Measurements from ENCODE around the gene VWA3A.
"Not testable (repeated sequence)": the region's sequence is repeated elsewhere in the genome, so short reads cannot be mapped to it uniquely, and the experiment has no call there.

VWA3A gene

GRCh38 chr16:22190776-22191531, 98.6 kb downstream of the VWA3A start:
- Mint-ChIP-seq H3K9me3 (peaks cover 15% of the 10 kb centered on the region), H3K4me3 (peak overlapping the region; percentile 82), H3K36me3 (ENCODE audit: insufficient read depth) (peaks cover 52% of the 10 kb centered on the region), H3K4me1 (peaks cover 74% of the 10 kb centered on the region), H3K27ac (ENCODE audit: low read depth) (peak overlapping the region; percentile 99), H3K27me3 (peaks cover 10% of the 10 kb centered on the region)
- ATAC-seq (replicated peaks; ENCODE audit: extremely low read depth, poor library complexity, severe bottlenecking), result peak; percentile 65
- peak; percentile 99 for DNase-seq (ENCODE audit: low spot score in 2 of 2)

GRCh38 chr16:22191532-22192260, 99.4 kb downstream of the VWA3A start:
- DNase-seq (ENCODE audit: low spot score in 2 of 2) (peak in 1 of 2 donors; percentile 41), ATAC-seq (replicated peaks; ENCODE audit: extremely low read depth, poor library complexity, severe bottlenecking) (no peak)
- H3K9me3 Mint-ChIP-seq, result peaks cover 15% of the 10 kb centered on the region
- peak overlapping the region; percentile 99 for H3K27ac Mint-ChIP-seq (ENCODE audit: low read depth)
- H3K27me3 Mint-ChIP-seq, result peaks cover 10% of the 10 kb centered on the region
- H3K36me3 Mint-ChIP-seq (ENCODE audit: insufficient read depth), result peaks cover 57% of the 10 kb centered on the region
- peaks cover 79% of the 10 kb centered on the region for H3K4me1 Mint-ChIP-seq
- peak overlapping the region; percentile 82 for H3K4me3 Mint-ChIP-seq

- Mint-ChIP-seq H3K27ac (ENCODE audit: low read depth) (peak overlapping the region; percentile 99), H3K27me3 (peaks cover 10% of the 10 kb centered on the region), H3K9me3 (peaks cover 15% of the 10 kb centered on the region), H3K4me1 (peaks cover 83% of the 10 kb centered on the region), H3K36me3 (ENCODE audit: insufficient read depth) (peaks cover 54% of the 10 kb centered on the region), H3K4me3 (peak overlapping the region; percentile 82)
- ATAC-seq (replicated peaks; ENCODE audit: extremely low read depth, poor library complexity, severe bottlenecking), result peak; percentile 20
- DNase-seq (ENCODE audit: low spot score in 2 of 2), result peak; percentile 63 to 82
These were observed 100.1 kb downstream of the VWA3A start for GRCh38 chr16:22192261-22193062.

GRCh38 chr16:22193063-22193411, 100.7 kb downstream of the VWA3A start:
- Mint-ChIP-seq H3K36me3 (ENCODE audit: insufficient read depth) (peaks cover 53% of the 10 kb centered on the region), H3K27me3 (peaks cover 10% of the 10 kb centered on the region), H3K4me1 (peaks cover 80% of the 10 kb centered on the region), H3K27ac (ENCODE audit: low read depth) (peak overlapping the region; percentile 100), H3K4me3 (peak overlapping the region; percentile 42), H3K9me3 (peaks cover 15% of the 10 kb centered on the region)
- no peak for ATAC-seq (replicated peaks; ENCODE audit: extremely low read depth, poor library complexity, severe bottlenecking)
- no peak for DNase-seq (ENCODE audit: low spot score in 2 of 2)

- peak overlapping the region; percentile 87 for H3K4me3 Mint-ChIP-seq
- H3K36me3 Mint-ChIP-seq (ENCODE audit: insufficient read depth), result peaks cover 47% of the 10 kb centered on the region
- DNase-seq (ENCODE audit: low spot score in 2 of 2) (no peak), ATAC-seq (replicated peaks; ENCODE audit: extremely low read depth, poor library complexity, severe bottlenecking) (no peak)
- peaks cover 63% of the 10 kb centered on the region for H3K4me1 Mint-ChIP-seq
- peak overlapping the region; percentile 100 for H3K27ac Mint-ChIP-seq (ENCODE audit: low read depth)
- peaks cover 15% of the 10 kb centered on the region for H3K9me3 Mint-ChIP-seq
- H3K27me3 Mint-ChIP-seq, result peaks cover 10% of the 10 kb centered on the region
These were observed 102.5 kb downstream of the VWA3A start for GRCh38 chr16:22194707-22195444.

- peak overlapping the region; percentile 100 for H3K27ac Mint-ChIP-seq (ENCODE audit: low read depth)
- no peak for ATAC-seq (replicated peaks; ENCODE audit: extremely low read depth, poor library complexity, severe bottlenecking)
- DNase-seq (ENCODE audit: low spot score in 2 of 2), result no peak
- H3K4me1 Mint-ChIP-seq, result peaks cover 61% of the 10 kb centered on the region
- peaks cover 15% of the 10 kb centered on the region for H3K9me3 Mint-ChIP-seq
- H3K4me3 Mint-ChIP-seq, result peak overlapping the region; percentile 87
- peaks cover 43% of the 10 kb centered on the region for H3K36me3 Mint-ChIP-seq (ENCODE audit: insufficient read depth)
- H3K27me3 Mint-ChIP-seq, result peaks cover 10% of the 10 kb centered on the region
These were observed 103.0 kb downstream of the VWA3A start for GRCh38 chr16:22195445-22195694.

GRCh38 chr16:22195695-22196558, 103.6 kb downstream of the VWA3A start:
- Mint-ChIP-seq H3K4me3 (peak overlapping the region; percentile 87), H3K27me3 (peaks cover 10% of the 10 kb centered on the region), H3K27ac (ENCODE audit: low read depth) (peak overlapping the region; percentile 100), H3K4me1 (peaks cover 55% of the 10 kb centered on the region), H3K9me3 (peaks cover 15% of the 10 kb centered on the region), H3K36me3 (ENCODE audit: insufficient read depth) (peaks cover 38% of the 10 kb centered on the region)
- no peak for ATAC-seq (replicated peaks; ENCODE audit: extremely low read depth, poor library complexity, severe bottlenecking)
- DNase-seq (ENCODE audit: low spot score in 2 of 2), result peak; percentile 93 to 98

- not testable (repeated sequence) for H3K27ac Mint-ChIP-seq (ENCODE audit: low read depth); DNase-seq (ENCODE audit: low spot score in 2 of 2); H3K27me3 Mint-ChIP-seq; ATAC-seq (replicated peaks; ENCODE audit: extremely low read depth, poor library complexity, severe bottlenecking)
- Mint-ChIP-seq H3K4me1 (peaks cover 48% of the 10 kb centered on the region), H3K9me3 (peaks cover 15% of the 10 kb centered on the region), H3K36me3 (ENCODE audit: insufficient read depth) (peaks cover 33% of the 10 kb centered on the region), H3K4me3 (peak overlapping the region; percentile 87)
These were observed 104.3 kb downstream of the VWA3A start for GRCh38 chr16:22196559-22197168.

- H3K9me3 Mint-ChIP-seq, result peaks cover 11% of the 10 kb centered on the region
- H3K4me3 Mint-ChIP-seq, result no peak overlapping the region
- peaks cover 21% of the 10 kb centered on the region for H3K36me3 Mint-ChIP-seq (ENCODE audit: insufficient read depth)
These were observed 106.4 kb downstream of the VWA3A start for GRCh38 chr16:22198547-22199293.

GRCh38 chr16:22202261-22202637, 109.9 kb downstream of the VWA3A start:
- Mint-ChIP-seq H3K9me3 (no peaks in the 10 kb centered on the region), H3K27ac (ENCODE audit: low read depth) (no peak overlapping the region), H3K36me3 (ENCODE audit: insufficient read depth) (peaks cover 3% of the 10 kb centered on the region), H3K27me3 (no peaks in the 10 kb centered on the region), H3K4me3 (no peak overlapping the region), H3K4me1 (peaks cover 9% of the 10 kb centered on the region)
- ATAC-seq (replicated peaks; ENCODE audit: extremely low read depth, poor library complexity, severe bottlenecking) (no peak), DNase-seq (ENCODE audit: low spot score in 2 of 2) (no peak)

More at GRCh38 chr16:22198547-22199293, 106.4 kb downstream of the VWA3A start:
- no peak overlapping the region for H3K27ac Mint-ChIP-seq (ENCODE audit: low read depth)
- peaks cover 31% of the 10 kb centered on the region for H3K4me1 Mint-ChIP-seq
- H3K27me3 Mint-ChIP-seq, result peaks cover 10% of the 10 kb centered on the region
- ATAC-seq (replicated peaks; ENCODE audit: extremely low read depth, poor library complexity, severe bottlenecking) (no peak), DNase-seq (ENCODE audit: low spot score in 2 of 2) (no peak)

GRCh38 chr16:22203091-22203490, 110.8 kb downstream of the VWA3A start:
- ATAC-seq (replicated peaks; ENCODE audit: extremely low read depth, poor library complexity, severe bottlenecking) (no peak), DNase-seq (ENCODE audit: low spot score in 2 of 2) (no peak)
- peaks cover 16% of the 10 kb centered on the region for H3K4me1 Mint-ChIP-seq
- no peak overlapping the region for H3K27ac Mint-ChIP-seq (ENCODE audit: low read depth)
- no peak overlapping the region for H3K4me3 Mint-ChIP-seq
- peaks cover 4% of the 10 kb centered on the region for H3K36me3 Mint-ChIP-seq (ENCODE audit: insufficient read depth)
- no peaks in the 10 kb centered on the region for H3K27me3 Mint-ChIP-seq
- H3K9me3 Mint-ChIP-seq, result no peaks in the 10 kb centered on the region

All from central memory CD8-positive, alpha-beta T cell (primary cell).